H54 (cell line): ENCODE measurements around the gene TEAD1.

Source experiments
- DNase-seq: peaks from one replicate; pipeline ENCODE4 v3.0.0; 2011; ENCODE audit warnings: low spot score, mixed read lengths; ENCODE audit not compliant: insufficient read length
- FAIRE-seq: peaks from 3 replicates; lab custom pipeline; 2011; peaks lifted over from hg19 to GRCh38; lab: Jason Lieb, UNC
- POLR2A ChIP-seq: IDR thresholded peaks from 2 replicates; pipeline ENCODE4 v1.6.1; 2011; ENCODE audit warnings: low read depth, mild to moderate bottlenecking, low read length

The TEAD1 gene

DNA sequence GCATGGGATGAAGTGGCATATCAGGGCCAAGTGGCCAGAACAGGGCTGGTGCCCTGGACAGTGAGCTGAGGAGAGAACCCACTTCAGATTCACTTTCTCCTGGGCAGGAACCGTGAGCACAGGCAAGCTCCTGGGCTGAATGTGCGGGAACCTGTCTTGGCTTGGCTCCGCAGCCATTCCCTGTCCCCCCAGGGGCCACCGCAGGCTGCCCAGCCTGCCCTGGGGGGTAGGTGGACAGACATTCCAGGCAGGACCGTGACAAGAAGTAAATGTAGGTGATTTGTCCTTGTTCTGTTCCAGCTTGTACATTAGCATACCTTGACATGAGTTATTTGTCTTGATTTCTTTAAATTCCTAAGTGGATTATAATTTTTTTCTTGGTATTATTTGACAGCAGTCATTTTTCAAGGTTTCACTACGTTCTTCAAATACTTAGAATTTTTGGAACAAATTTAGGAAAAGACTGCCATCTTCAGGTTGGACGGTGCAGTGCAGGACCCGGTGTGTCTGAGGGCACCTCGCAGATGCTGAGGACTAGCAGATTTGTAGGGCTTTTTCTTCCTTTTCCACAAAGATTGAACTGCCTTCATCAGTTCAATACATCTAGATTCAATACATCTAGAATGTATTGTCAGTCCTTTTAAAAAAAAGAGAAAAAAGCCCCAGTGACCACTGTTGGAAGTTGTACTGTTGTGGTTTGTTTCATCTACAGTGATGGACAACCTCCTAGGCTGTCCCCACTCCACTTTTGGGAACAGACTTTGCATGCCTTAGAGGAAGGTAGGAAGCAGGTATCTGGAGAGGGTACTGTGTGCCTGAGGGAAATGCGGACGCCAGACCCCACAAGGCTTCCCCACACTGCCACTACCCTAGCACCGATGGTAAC is 219.8 kb downstream of the TEAD1 start:
- no peak for TF ChIP-seq POLR2A
- DNase-seq (peak; percentile 22), FAIRE-seq (no peak)

DNA sequence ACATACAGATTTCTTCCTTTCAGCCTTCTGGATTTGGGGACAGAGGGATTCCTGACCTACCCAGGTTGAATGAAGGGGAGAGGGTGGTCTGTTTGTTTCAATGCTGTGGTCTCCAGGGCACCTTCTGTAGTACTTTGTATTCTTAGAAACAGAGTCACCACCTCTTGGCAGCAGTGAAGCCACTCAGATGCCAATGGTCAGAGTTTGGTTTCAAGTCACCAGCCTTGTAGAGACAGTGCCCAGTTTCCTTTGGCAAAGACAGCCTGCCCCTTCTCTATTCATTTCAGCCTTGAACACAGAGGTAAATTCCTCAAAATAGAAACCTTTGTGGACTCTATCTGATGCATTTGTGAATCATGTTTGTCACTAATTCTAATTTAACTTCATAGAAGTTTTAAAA is 223.2 kb downstream of the TEAD1 start:
- FAIRE-seq, result no peak
- no peak for DNase-seq
- TF ChIP-seq POLR2A, result no peak

DNA sequence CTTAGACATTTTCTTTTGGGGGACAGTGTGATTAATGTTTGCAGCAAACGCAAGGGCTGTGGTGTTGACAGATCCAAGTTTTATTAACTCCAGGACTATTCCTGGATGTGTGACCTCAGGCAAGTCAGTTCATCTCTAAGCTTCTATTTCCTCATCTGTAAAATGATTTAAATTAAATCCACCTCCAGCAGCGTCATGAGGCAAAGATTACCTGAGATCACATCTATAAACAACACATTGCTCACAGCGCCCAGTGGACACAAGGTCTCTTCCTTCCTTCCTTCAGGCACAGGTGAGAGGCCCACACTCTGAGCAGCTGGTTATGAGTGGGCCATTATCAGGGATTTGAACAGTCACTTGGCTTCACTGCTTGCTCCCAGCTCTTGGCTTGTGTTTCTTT is 223.6 kb downstream of the TEAD1 start:
- no peak for FAIRE-seq
- DNase-seq, result no peak
- no peak for TF ChIP-seq POLR2A

DNA sequence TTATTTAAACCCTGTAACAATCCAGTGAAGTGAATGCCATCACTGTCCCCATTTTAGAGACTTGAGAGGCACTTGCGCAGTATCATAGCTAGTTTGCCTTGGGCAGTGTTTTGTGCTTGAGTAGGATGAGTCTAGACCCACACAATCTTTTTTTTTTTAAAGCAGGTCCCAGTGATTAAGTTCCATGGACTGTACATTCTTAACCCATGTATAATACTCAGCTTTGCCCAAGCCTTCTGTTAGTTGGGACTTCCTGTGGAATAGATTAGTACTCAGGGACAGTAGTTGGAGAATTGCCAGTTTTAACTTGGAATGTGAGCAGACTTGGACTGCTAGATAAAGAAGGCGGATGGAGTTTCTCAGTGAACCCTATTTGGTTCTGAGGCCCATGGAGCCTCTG is 226.3 kb downstream of the TEAD1 start:
- FAIRE-seq (peak; percentile 27), DNase-seq (peak; percentile 40)
- TF ChIP-seq POLR2A, result no peak

DNA sequence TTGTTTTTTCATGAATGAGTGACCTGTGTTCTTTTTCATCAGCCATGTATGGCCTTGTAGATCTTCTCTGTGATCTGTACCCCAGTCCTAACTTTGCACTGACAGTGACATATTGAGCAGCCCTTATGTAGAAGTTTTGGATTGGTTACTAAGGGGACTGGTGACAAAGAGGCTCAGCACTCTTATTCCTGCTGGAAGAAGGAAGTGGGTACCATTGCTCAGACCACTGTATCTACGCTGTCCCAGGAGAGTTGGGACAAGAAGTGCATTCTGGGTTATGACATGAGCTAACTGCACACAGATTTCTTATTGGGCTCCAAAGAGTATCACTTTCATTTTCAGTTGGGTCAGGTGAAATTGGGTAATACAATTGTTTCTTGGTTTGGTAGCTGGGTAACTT is 227.1 kb downstream of the TEAD1 start:
- TF ChIP-seq POLR2A, result no peak
- no peak for DNase-seq
- FAIRE-seq, result no peak

DNA sequence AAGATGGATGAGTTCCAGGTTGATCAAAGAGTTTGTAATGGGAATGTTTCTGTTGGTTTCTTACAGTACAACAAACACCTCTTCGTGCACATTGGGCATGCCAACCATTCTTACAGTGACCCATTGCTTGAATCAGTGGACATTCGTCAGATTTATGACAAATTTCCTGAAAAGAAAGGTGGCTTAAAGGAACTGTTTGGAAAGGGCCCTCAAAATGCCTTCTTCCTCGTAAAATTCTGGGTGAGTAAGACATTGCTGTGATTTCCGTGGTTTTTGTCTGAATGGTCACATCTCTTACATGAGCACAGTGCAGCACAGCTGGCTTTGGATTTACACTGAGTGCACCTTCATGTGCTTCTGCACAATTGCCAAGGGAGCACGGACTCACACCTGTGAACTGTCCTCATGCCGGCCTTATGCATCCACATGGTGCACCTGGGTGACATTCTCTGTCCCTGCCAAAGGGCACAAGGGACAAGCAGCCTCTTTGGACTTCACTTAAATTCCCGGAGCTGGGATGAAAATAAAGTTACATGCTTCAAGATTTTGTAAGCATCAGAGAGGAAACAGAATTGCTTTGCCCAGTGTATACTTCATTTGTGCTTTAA is 227.8 kb downstream of the TEAD1 start:
- DNase-seq (no peak), FAIRE-seq (no peak)
- TF ChIP-seq POLR2A, result no peak

DNA sequence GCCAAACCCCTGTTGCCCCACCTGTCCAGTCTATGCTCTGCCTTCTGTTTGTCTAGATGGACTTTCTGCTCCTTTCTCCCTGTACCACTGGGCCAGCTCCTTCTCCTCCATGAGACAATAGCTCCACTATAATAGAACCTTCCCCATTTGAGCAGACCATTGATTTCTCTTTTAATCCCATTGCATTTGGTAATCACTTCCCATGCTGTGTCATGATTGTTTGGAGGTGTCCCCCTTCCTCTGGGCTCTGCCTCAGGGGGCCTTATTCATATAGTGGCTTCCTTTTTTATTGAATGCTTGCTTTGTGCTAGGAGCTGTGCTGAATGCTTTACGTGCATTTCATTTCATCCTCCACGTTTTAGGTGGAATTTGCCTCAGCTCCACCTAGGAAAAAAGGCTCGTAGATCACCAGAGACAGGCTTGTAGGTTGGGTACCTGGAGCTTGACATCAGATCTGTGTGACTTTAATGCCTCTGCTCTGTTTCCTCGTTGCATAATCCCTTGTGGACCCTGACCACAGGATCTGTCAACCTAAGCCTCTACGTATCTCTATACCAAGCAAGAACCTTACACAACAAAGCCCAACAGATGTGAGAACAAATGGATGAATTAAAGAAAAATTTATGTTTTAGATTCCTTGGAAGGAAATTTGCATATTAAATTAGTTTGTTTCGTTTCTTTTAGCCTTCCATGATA is 228.7 kb downstream of the TEAD1 start:
- no peak for DNase-seq
- FAIRE-seq, result no peak

DNA sequence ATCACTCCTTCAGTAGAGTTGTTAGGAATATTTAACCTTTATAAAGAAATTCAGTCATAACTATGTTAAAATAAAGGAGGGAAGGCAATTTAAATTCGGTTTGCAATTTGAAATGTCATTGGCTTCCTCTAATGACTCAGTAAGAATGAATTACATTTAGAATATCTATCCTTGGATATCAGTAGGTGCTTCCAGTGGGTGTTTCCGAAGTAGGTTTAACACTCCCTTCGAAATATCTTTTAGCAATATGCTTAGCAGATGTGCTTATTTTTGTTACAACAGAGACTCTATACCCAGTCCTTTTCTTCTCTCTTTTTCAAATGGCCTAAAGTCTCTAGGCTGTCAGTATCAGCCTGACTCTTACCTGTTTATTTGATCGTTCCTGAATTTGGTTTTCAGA is 231.2 kb downstream of the TEAD1 start:
- TF ChIP-seq POLR2A, result no peak
- FAIRE-seq, result no peak
- no peak for DNase-seq

More for the DNA sequence above, 228.7 kb downstream of the TEAD1 start:
- TF ChIP-seq POLR2A, result no peak

DNA sequence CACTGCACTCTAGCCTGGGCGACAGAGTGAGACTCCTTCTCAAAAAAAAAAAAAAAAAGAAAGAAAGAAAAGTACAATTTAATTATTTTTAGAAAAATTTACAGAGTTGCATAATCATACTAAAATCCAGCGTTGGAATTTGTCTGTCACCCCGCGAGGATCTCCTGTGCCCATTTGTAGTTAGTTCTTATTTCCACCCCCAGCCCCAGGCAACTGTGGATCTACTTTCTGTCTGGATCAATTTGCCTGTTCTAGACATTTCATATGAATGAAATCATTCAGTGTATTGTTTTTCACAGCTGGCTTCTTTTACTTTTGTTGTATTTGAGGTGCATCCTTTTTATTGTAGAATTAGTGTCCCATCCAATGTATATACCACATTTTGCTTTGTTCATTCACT is 232.3 kb downstream of the TEAD1 start:
- no peak for DNase-seq
- TF ChIP-seq POLR2A, result no peak
- FAIRE-seq, result no peak

DNA sequence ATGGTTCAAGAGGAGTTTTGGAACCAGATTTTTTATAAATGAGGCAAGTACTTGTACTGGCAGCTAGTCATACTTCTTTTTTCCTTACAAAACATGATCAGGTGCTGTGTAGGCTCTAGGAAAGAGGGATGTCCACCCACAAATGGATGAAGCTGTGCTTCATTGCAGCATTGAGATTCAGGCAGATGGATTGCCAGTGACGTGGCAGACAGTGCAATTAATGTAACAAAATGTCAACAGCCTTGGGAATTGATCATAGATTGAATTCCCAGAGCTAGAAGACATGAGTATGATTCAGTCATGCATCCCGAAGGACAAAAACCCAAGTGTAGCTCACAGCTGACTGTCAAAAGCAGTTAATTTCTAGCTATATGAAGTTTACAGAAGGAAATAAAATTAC is 235.7 kb downstream of the TEAD1 start:
- DNase-seq, result no peak
- no peak for TF ChIP-seq POLR2A
- FAIRE-seq, result no peak

DNA sequence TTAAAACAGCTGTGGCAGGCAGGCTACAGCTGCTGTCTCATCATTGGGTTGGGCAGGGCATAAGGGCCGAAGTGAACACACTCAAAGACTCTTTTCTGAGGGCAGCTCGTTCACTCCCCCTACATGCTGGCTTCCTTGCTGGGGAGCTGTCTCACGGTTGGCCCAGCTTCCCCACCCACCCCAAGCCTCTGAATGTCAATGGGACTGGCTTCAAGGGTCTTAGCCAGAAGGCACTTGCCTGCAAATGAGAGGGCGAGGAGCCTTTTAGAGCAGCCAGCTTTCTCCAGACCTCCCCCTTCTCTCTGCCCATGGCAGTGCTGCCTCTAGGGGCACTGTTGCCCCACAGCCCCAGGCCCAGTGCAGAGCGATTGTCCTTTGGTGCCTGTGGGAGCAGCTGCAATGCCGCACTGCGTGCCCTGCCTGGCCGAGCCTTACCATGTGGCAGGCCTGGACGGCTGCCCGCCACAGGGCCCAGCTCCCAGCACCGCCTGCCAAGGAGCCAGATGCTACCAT is 240.2 kb downstream of the TEAD1 start:
- no peak for FAIRE-seq
- no peak for TF ChIP-seq POLR2A
- DNase-seq, result peak; percentile 30

DNA sequence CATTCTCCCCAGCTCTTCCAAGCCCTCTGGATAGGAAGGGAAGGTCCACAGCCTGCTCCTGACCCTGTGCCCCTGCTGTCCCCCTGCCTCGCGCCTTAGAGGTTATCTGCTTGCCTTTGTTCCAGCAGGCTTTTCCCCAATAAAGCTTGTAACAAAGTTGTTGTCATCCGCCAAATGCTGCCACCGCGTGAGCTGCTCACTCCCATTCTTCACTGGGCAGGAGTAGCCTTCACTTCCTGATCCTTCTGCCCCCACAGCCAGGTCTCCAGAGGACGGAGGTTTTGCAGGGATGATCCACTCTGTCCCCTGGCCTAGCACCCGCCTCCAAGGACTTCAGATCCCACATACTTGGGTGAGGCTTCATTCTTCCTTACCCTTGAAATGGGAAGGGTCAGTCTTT is 240.9 kb downstream of the TEAD1 start:
- no peak for FAIRE-seq
- TF ChIP-seq POLR2A, result no peak

DNA sequence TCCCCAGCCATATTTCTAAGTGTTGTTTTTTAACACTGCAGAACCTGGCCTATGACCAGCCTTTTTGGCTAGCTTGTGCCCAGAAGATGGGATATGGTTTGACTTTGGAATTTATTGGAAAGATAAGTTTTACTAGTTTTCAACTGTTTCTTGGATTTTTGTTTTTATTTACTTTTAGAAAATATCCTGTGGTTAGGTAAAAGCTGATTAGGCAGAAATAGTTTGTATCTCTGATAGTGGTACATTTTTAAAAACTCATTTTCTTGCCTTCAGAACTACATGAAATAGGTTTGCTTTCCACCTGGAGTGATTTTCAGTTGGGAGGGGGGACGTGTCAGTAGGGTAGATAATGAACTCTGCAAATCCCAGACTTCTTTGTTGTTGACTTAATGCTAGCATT is 243.6 kb downstream of the TEAD1 start:
- FAIRE-seq (no peak), DNase-seq (no peak)
- no peak for TF ChIP-seq POLR2A

More for the DNA sequence above, 240.9 kb downstream of the TEAD1 start:
- no peak for DNase-seq

DNA sequence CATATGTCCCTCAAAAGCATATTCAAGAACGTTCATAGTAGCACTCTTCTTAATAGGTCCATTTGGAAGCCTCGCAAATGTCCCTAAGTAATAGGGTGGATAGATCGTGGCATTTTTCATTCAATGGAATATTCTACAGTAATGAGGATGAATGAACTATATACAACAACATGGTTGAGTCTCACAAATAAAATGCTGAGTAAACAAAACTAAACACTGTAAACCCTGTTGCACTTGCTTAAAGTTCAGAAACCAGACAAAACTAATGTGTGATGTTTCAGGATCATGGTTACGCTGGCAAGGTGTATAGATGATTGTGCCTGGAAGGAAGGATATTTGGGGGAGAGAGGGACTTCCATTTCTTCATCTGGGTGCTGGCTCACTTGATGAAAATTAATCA is 244.4 kb downstream of the TEAD1 start:
- FAIRE-seq (no peak), DNase-seq (no peak)
- no peak for TF ChIP-seq POLR2A

DNA sequence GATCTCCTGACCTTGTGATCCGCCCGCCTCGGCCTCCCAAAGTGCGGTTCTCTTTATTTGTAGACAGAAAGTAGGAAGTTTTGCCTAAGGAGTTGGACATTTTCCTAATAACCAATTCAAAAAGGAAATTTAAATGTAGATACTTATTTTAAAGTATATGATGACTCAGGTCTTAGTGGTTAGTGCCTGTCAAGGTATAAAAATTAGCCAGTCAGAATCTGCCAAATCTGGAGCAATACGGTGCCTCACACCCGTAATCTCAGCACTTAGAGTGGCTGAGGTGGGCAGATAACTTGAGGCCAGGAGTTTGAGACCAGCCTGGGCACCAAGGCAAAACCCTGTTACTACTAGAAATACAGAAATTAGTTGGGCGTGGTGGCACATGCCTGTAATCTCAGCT is 248.2 kb downstream of the TEAD1 start:
- TF ChIP-seq POLR2A, result no peak
- no peak for FAIRE-seq
- no peak for DNase-seq
